ENCODE measurements around the gene RHOD.

GRCh38 chr11:67051180-67051893 is 5.3 kb upstream of the RHOD start:
- TF ChIP-seq EZH2 (optimal IDR thresholded peaks at IDR 0.05; ENCODE audit: low read depth, low read length), result no peak
- TF ChIP-seq CTCF (IDR thresholded peaks at IDR 0.05; ENCODE audit: low read length), result no peak
